Ovary (tissue), 9 donors: ENCODE data around the gene PITPNM3. TPM values are rescaled to one million over a fixed set of nuclear protein-coding genes. Genes with fewer than 3 reads are reported as not detected.

Source experiments
- DNase-seq, 5 donors: peaks; one replicate each; pipeline ENCODE4 v3.0.0-alpha.2; 2019 to 2020
- H3K27ac ChIP-seq, 2 donors: fragments of 200-600 bp; one replicate each; pipeline versions ENCODE4 v1.5.1 to v1.8.0; 2019 to 2022
- H3K27me3 ChIP-seq: fragments of 200-600 bp; one replicate; pipeline ENCODE4 v1.8.0; 2022
- H3K36me3 ChIP-seq: fragments of 200-600 bp; sonication (generic); one replicate; pipeline ENCODE4 v1.5.1; 2019
- H3K4me1 ChIP-seq: one replicate; pipeline ENCODE4 v1.8.1; 2013; ENCODE audit warnings: mild to moderate bottlenecking, moderate library complexity; ENCODE audit not compliant: insufficient read depth
- H3K4me3 ChIP-seq: fragments of 200-600 bp; sonication (generic); one replicate; pipeline ENCODE4 v1.5.1; 2017
- H3K9me3 ChIP-seq, 2 donors: fragments of 200-600 bp in 1 of 2; sonication (generic) in 1 of 2; one replicate each; pipeline versions ENCODE4 v1.5.1 to v1.8.1; 2013 to 2019; ENCODE audit warnings: mild to moderate bottlenecking in 1 of 2, moderate library complexity in 1 of 2
- CTCF ChIP-seq, 3 donors: fragments of 450-650 bp in 2 of 3; fragments of 200-600 bp in 1 of 3; IDR thresholded peaks; one replicate each; pipeline versions ENCODE4 v1.5.1 to v1.8.0; 2016 to 2022; ENCODE audit warnings: antibody characterized with exemption in 3 of 3, mild to moderate bottlenecking in 1 of 3
- EP300 ChIP-seq: sonication (generic); formaldehyde crosslinking; IDR thresholded peaks from one replicate; pipeline ENCODE4 v1.6.1; 2017; ENCODE audit warnings: antibody characterized with exemption
- POLR2A ChIP-seq: fragments of 450-650 bp; IDR thresholded peaks from one replicate; pipeline ENCODE4 v1.6.1; 2017; ENCODE audit warnings: antibody characterized with exemption, mild to moderate bottlenecking, moderate library complexity
- WGBS, 3 donors: extraction: QIAGEN DNeasy Blood & Tissue Kit in 1 of 3; methylation state at CpG; one replicate each; pipeline versions ENCODE4 v1.1.5 to v1.1.7; 2013 to 2017; 5-methylcytosine and 5-hydroxymethylcytosine counted together
- intact Hi-C, 4 donors: fragments of 100-400 bp; cut with DNase I; formaldehyde crosslinking; loops; one replicate each; pipeline versions ENCODE4 v1.11.0 to v1.15.1; 2022 to 2023
- polyA plus RNA-seq, 2 donors: library from polyadenylated mRNA; stranded (reverse); fragments of 200-250 nt in 1 of 2; fragments of 350-450 nt in 1 of 2; fragmentation: Illumina TruSeq in 1 of 2; extraction: RNeasy Lipid Tissue Mini Kit (QIAGEN cat#74804) in 1 of 2; gene quantifications; one replicate each; pipeline ENCODE4 v1.2.3, GENCODE V29; 2013 to 2014
- total RNA-seq, 7 donors: library from RNA; depleted of rRNA in 2 of 7; stranded (reverse); fragments of >200 nt in 2 of 7; fragmentation: NEBNext Ultra II Directional in 3 of 7; extraction: Animal tissue kit (Norgen Biotek cat#: 25700) in 3 of 7; gene quantifications; one replicate each; pipeline versions ENCODE4 v1.1.0 to v1.2.4, GENCODE V29; 2016 to 2023
- donor health status: DM: no; HTN: no; CAD: no; lungs with moderate emphysema.
- donor health status: DM: no; HTN: no; CAD: no.
- donor health status: Bipolar disorder and iron deficiency.
- donor health status: DM: yes; HTN: yes; CAD: no.
- donor health status: DM: no; HTN: no; CAD: no.
- donor health status: DM: yes; HTN: yes; CAD: no.

The PITPNM3 gene
- total and polyA plus RNA-seq, 9 donors = 10.0 to 68.7 (median 17.9) TPM

- no peaks in the 10 kb centered on the region for H3K36me3 ChIP-seq
- TF ChIP-seq POLR2A (no peak), EP300 (no peak), CTCF (IDR thresholded peaks at IDR 0.05) (no peak)
- WGBS, 3 donors = 89 to 90% (median 90%) methylated on average over 23 of the region's 23 CpGs
- H3K4me3 ChIP-seq = no peak overlapping the region
- no peak for DNase-seq
- peaks cover 9% of the 10 kb centered on the region for H3K4me1 ChIP-seq
- no peaks in the 10 kb centered on the region for H3K27me3 ChIP-seq
- intact Hi-C loops = no loop called here
- no peaks in the 10 kb centered on the region for H3K9me3 ChIP-seq
- H3K27ac ChIP-seq = no peak overlapping the region
Observed at GRCh38 chr17:6468051-6468790, 88.1 kb downstream of the PITPNM3 start.

- Histone ChIP-seq H3K4me1 (peaks cover 9% of the 10 kb centered on the region), H3K27me3 (no peaks in the 10 kb centered on the region), H3K36me3 (no peaks in the 10 kb centered on the region), H3K9me3 (no peaks in the 10 kb centered on the region), H3K27ac (no peak overlapping the region), H3K4me3 (no peak overlapping the region)
- TF ChIP-seq POLR2A (no peak), CTCF (IDR thresholded peaks at IDR 0.05) (no peak)
- 81 to 100% (median 93%) methylated on average over 1 of the region's 1 CpG for WGBS, 3 donors
- no peak for DNase-seq
- intact Hi-C loops = no loop called here
Observed at GRCh38 chr17:6467567-6467966, 88.8 kb downstream of the PITPNM3 start.

GRCh38 chr17:6465206-6466003 is 91.0 kb downstream of the PITPNM3 start:
- WGBS, 3 donors = 83 to 88% (median 86%) methylated on average over 19 of the region's 19 CpGs
- DNase-seq = no peak
- Histone ChIP-seq H3K36me3 (no peaks in the 10 kb centered on the region), H3K4me1 (no peaks in the 10 kb centered on the region), H3K9me3 (no peaks in the 10 kb centered on the region), H3K27me3 (no peaks in the 10 kb centered on the region), H3K4me3 (no peak overlapping the region), H3K27ac (no peak overlapping the region)
- intact Hi-C loops = no loop called here
- TF ChIP-seq EP300 = no peak
- no peak for TF ChIP-seq POLR2A
- no peak for TF ChIP-seq CTCF (IDR thresholded peaks at IDR 0.05)

- Histone ChIP-seq H3K9me3 (no peaks in the 10 kb centered on the region), H3K27ac (no peak overlapping the region), H3K36me3 (no peaks in the 10 kb centered on the region), H3K27me3 (no peaks in the 10 kb centered on the region), H3K4me3 (no peak overlapping the region), H3K4me1 (no peaks in the 10 kb centered on the region)
- WGBS, 3 donors = 92 to 96% (median 94%) methylated on average over 14 of the region's 14 CpGs
- DNase-seq = peak in 1 of 5 donors; percentile 10
- no peak for TF ChIP-seq EP300
- TF ChIP-seq POLR2A = no peak
- no peak for TF ChIP-seq CTCF (IDR thresholded peaks at IDR 0.05)
- intact Hi-C loops = no loop called here
Observed at GRCh38 chr17:6464446-6465041, 91.8 kb downstream of the PITPNM3 start.
